NCI-H1436 (cell line): ENCODE measurements around the gene IGSF11.

Experiments
- DNase-seq: peaks from one replicate; lab custom pipeline; 2025; lab: John Stamatoyannopoulos, UW

IGSF11 gene

GRCh38 chr3:118948146-118948545 is 86.5 kb downstream of the IGSF11 start:
- no peak for DNase-seq

GRCh38 chr3:118946449-118946848 is 88.2 kb downstream of the IGSF11 start:
- DNase-seq, result no peak

GRCh38 chr3:118945834-118946233 is 88.8 kb downstream of the IGSF11 start:
- no peak for DNase-seq

- no peak for DNase-seq
Observed at GRCh38 chr3:118943597-118943996, 91.0 kb downstream of the IGSF11 start.

GRCh38 chr3:118942671-118943070 is 92.0 kb downstream of the IGSF11 start:
- DNase-seq, result no peak

- no peak for DNase-seq
Observed at GRCh38 chr3:118942195-118942594, 92.5 kb downstream of the IGSF11 start.

- DNase-seq, result no peak
Observed at GRCh38 chr3:118941236-118941635, 93.4 kb downstream of the IGSF11 start.

GRCh38 chr3:118938183-118938961 is 96.3 kb downstream of the IGSF11 start:
- no peak for DNase-seq

GRCh38 chr3:118936811-118937210 is 97.8 kb downstream of the IGSF11 start:
- no peak for DNase-seq

- DNase-seq, result no peak
Observed at GRCh38 chr3:118932822-118933558, 101.7 kb downstream of the IGSF11 start.

- DNase-seq, result no peak
Observed at GRCh38 chr3:118931996-118932395, 102.7 kb downstream of the IGSF11 start.

- DNase-seq, result no peak
Observed at GRCh38 chr3:118927449-118927848, 107.2 kb downstream of the IGSF11 start.

GRCh38 chr3:118912188-118912587 is 122.5 kb downstream of the IGSF11 start:
- DNase-seq, result no peak

- DNase-seq, result no peak
Observed at GRCh38 chr3:118910332-118910731, 124.3 kb downstream of the IGSF11 start.

- DNase-seq, result no peak
Observed at GRCh38 chr3:118909763-118910162, 124.9 kb downstream of the IGSF11 start.

GRCh38 chr3:118907909-118908308 is 126.7 kb downstream of the IGSF11 start:
- DNase-seq, result no peak

GRCh38 chr3:118900737-118901525 is 133.7 kb downstream of the IGSF11 start:
- no peak for DNase-seq

GRCh38 chr3:118890206-118890605 is 144.4 kb downstream of the IGSF11 start:
- DNase-seq, result no peak

GRCh38 chr3:118889691-118890090 is 145.0 kb downstream of the IGSF11 start:
- DNase-seq, result no peak

GRCh38 chr3:118886708-118887107 is 147.9 kb downstream of the IGSF11 start:
- DNase-seq, result no peak

- DNase-seq, result peak; percentile 62
Observed at GRCh38 chr3:118884748-118885206, 149.9 kb downstream of the IGSF11 start.

GRCh38 chr3:118882353-118882947 is 152.2 kb downstream of the IGSF11 start:
- DNase-seq, result peak; percentile 50
